ENCODE results near the gene CHAT. TPM values are rescaled to one million over a fixed set of nuclear protein-coding genes. Genes with fewer than 3 reads are reported as not detected.

The CHAT gene
- total RNA-seq, 1 donor from 2014 or later = 0.14 TPM

Other genes with a start within 250 kb of the CHAT start
- not detected in 2 replicates for gene DRGX, start 217.9 kb upstream of the CHAT start, total RNA-seq
- gene ERCC6, start 74.9 kb upstream of the CHAT start, total RNA-seq = 32.7 and 35.1 TPM in 2 replicates
- gene SLC18A3, start 3.7 kb upstream of the CHAT start, total RNA-seq = not detected in 2 replicates
- not detected in 2 replicates for gene C10orf53, start 65.6 kb downstream of the CHAT start, total RNA-seq
- gene OGDHL, start 148.3 kb downstream of the CHAT start, total RNA-seq = 0.20 and 0.36 TPM in 2 replicates

Data from T-helper 2 cell treated with Interferon-gamma antibody and Interleukin-4, amounts not matched to agents 100 ng/mL and 5 ng/mL, for 36 hours (primary cell).